ENCODE results near the gene WDR53. TPM values are rescaled to one million over a fixed set of nuclear protein-coding genes. Genes with fewer than 3 reads are reported as not detected.
A peak's percentile ranks its signal among the peaks of the same experiment; 100 is the strongest.

WDR53 gene
- total and polyA plus RNA-seq, 9 of the 15 experiments (the other 6 are each of a cell fraction or from before 2014, with no cell fraction given) = 13.0 to 34.5 (median 20.9) TPM

- TF ChIP-seq E2F8 (IDR thresholded peaks at IDR 0.05; ENCODE audit: low read depth, partially characterized antibody) (no peak), GATAD2A (IDR thresholded peaks at IDR 0.05) (no peak), SRSF7 (optimal IDR thresholded peaks at IDR 0.05; ENCODE audit: low read depth, low read length) (no peak), SNRNP70 (optimal IDR thresholded peaks at IDR 0.05; ENCODE audit: low read depth, low read length) (no peak), FOXA3 (CRISPR knock-in tag; conservative IDR thresholded peaks at IDR 0.05 in 1 of 2, IDR thresholded peaks at IDR 0.05 in 1 of 2) (peak; percentile 69 to 87; a peak in 3 of 4 replicates), KDM1A (IDR thresholded peaks at IDR 0.05) (0 out of 4 replicates have a peak, but pooled peaks have one; percentile 7 to 41), ZNF696 (CRISPR knock-in tag; conservative IDR thresholded peaks at IDR 0.05) (no peak), SMARCB1 (IDR thresholded peaks at IDR 0.05; ENCODE audit: insufficient read length, low read depth) (no peak), ZNF318 (IDR thresholded peaks at IDR 0.05; ENCODE audit: borderline replicate concordance in 1 of 2, low read depth in 1 of 2) (peak in 1 of 2 experiments; percentile 29; a peak in 1 of 4 replicates), NR3C1 (CRISPR knock-in tag; IDR thresholded peaks at IDR 0.05) (no peak), ZNF584 (CRISPR knock-in tag; IDR thresholded peaks at IDR 0.05; ENCODE audit: low read depth) (no peak), MLLT1 (IDR thresholded peaks at IDR 0.05) (peak in 1 of 2 experiments; percentile 15; a peak in 1 of 4 replicates), ZFP30 (CRISPR knock-in tag; IDR thresholded peaks at IDR 0.05; ENCODE audit: borderline replicate concordance) (no peak)
These were observed 53.3 kb downstream of the WDR53 start, which contains the start of gene SMCO1 (continued) for GRCh38 chr3:196514913-196515621.
